Measurements from ENCODE around the gene PAX5.
"Not testable (repeated sequence)": the region's sequence is repeated elsewhere in the genome, so short reads cannot be mapped to it uniquely, and the experiment has no call there.

The PAX5 gene

GRCh38 chr9:37033682-37034304 lies at the start of gene PAX5:
Gene PAX5 (minus strand): TSS chr9:37034268. CDS start chr9:37034031, 237 bp downstream.
- DNase-seq = no peak

- DNase-seq = no peak
Observed at GRCh38 chr9:37083654-37084053, 49.6 kb upstream of the PAX5 start.

- DNase-seq = no peak
Observed at GRCh38 chr9:37082214-37082765, 48.2 kb upstream of the PAX5 start.

- not testable (repeated sequence) for DNase-seq
Observed at GRCh38 chr9:37081507-37081906, 47.4 kb upstream of the PAX5 start.

- DNase-seq = not testable (repeated sequence)
Observed at GRCh38 chr9:37080165-37080628, 46.1 kb upstream of the PAX5 start.

- peak; percentile 97 for DNase-seq
Observed at GRCh38 chr9:37079370-37080164, 45.5 kb upstream of the PAX5 start.

GRCh38 chr9:37074790-37075189 lies 40.7 kb upstream of the PAX5 start:
- not testable (repeated sequence) for DNase-seq

GRCh38 chr9:37066139-37066725 lies 32.2 kb upstream of the PAX5 start:
- no peak for DNase-seq

- DNase-seq = no peak
Observed at GRCh38 chr9:37062336-37062735, 28.3 kb upstream of the PAX5 start.

GRCh38 chr9:37061768-37062167 lies 27.7 kb upstream of the PAX5 start:
- no peak for DNase-seq

- no peak for DNase-seq
Observed at GRCh38 chr9:37060833-37061232, 26.8 kb upstream of the PAX5 start.

GRCh38 chr9:37056046-37056920 lies 22.2 kb upstream of the PAX5 start:
- DNase-seq = no peak

- not testable (repeated sequence) for DNase-seq
Observed at GRCh38 chr9:37054363-37054720, 20.3 kb upstream of the PAX5 start.

- DNase-seq = no peak
Observed at GRCh38 chr9:37053684-37054362, 19.8 kb upstream of the PAX5 start.

- DNase-seq = no peak
Observed at GRCh38 chr9:37046683-37047082, 12.6 kb upstream of the PAX5 start.

GRCh38 chr9:37042421-37042820 lies 8.4 kb upstream of the PAX5 start:
- DNase-seq = no peak

- DNase-seq = no peak
Observed at GRCh38 chr9:37040508-37041127, 6.5 kb upstream of the PAX5 start.

- no peak for DNase-seq
Observed at GRCh38 chr9:37038943-37039464, 4.9 kb upstream of the PAX5 start.

- DNase-seq = no peak
Observed at GRCh38 chr9:37038302-37038942, 4.4 kb upstream of the PAX5 start.

- DNase-seq = no peak
Observed at GRCh38 chr9:37037503-37038301, 3.6 kb upstream of the PAX5 start.

All from NCI-H1092 (cell line).